22Rv1 (cell line): ENCODE results near the gene PPM1H.

Experiments
- CTCF ChIP-seq: fragments of 450-650 bp; IDR thresholded peaks from 2 replicates; pipeline ENCODE4 v1.5.1; 2017; ENCODE audit warnings: mild to moderate bottlenecking
- ZFX ChIP-seq: fragments of 450-650 bp; IDR thresholded peaks from 2 replicates; pipeline ENCODE4 v1.6.1; 2017; ENCODE audit warnings: antibody characterized with exemption, borderline replicate concordance

DNA sequence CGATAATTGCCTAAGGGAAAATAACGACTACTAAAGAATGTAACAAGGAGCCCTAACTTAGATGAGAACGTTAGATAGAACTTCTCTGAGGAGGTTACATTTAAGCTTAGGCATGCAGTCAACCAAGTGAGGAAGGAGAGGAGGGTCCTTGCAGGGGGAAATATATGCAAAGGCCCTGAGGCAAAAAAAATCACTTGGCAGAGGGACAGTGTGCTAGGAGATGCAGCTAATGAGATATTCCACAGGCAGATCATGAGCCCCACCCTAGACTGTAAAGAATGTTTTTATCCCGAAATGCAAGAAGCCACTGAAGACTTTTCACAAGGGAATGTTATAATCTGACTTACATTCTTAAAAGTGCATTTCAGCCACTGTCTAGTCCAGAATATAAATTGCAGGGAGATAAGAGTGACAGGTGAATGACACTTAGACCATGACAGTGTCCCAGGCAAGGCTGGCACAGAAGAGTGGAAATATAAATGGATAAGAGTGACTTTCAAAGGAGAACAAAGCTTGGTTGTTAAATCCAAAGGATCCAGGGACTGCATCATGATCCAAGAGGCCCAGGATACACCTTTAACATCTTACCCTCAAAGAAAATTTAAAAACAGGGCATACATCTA, 61.0 kb downstream of the PPM1H start:
- TF ChIP-seq CTCF (no peak), ZFX (no peak)
